HG02623 (cell line): Measurements from ENCODE around the gene DCLK1.

Experiments
- ATAC-seq: cut with Tn5 transposase; IDR thresholded peaks from one replicate; pipeline ENCODE4 v1.9.1; 2021; ENCODE audit warnings: moderate library complexity; ENCODE audit not compliant: unreplicated experiment

Gene DCLK1

GRCh38 chr13:35838356-35838755 lies 292.8 kb downstream of the DCLK1 start:
- no peak for ATAC-seq

DNA sequence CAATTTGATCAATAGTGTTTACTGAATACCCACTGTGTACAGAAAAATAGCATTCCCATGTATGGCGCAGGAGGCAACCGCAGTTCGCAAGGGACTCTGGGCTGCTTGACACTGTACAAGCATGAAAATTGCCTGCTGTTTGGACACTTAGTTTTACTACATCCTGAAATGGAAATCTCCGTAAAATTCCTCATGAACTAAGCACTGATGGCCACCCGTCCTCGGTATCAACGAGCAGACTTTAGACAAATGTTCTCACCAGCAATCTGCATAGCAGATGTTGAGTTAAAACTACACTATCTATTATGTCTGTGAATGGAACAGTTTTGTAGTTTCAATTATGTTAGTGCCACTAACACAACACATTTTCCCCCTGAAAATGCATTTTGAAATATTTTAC lies 294.7 kb downstream of the DCLK1 start:
- ATAC-seq = no peak

- ATAC-seq = no peak
These were observed 295.2 kb downstream of the DCLK1 start for GRCh38 chr13:35835989-35836388.

- ATAC-seq = no peak
These were observed 297.4 kb downstream of the DCLK1 start for GRCh38 chr13:35833608-35834275.

DNA sequence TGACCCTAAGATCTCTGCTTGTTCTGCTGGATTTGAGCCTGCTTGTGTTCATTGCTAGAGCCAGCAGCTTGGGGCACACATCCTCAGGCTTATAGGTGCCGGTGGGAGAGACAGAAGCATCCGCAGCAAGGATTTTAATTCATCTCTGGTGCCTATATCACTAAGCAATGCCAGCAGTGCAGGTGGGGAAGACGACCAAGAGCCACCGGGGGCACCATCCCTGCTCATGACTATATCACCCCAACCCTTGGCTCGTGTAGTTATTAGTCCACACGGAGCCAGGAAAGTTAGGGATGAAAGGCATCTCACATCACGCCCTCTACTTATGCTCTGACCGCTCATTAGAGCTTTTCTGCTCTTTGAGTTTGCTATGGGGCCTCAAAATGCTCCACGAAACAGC lies 298.2 kb downstream of the DCLK1 start:
- ATAC-seq = no peak

DNA sequence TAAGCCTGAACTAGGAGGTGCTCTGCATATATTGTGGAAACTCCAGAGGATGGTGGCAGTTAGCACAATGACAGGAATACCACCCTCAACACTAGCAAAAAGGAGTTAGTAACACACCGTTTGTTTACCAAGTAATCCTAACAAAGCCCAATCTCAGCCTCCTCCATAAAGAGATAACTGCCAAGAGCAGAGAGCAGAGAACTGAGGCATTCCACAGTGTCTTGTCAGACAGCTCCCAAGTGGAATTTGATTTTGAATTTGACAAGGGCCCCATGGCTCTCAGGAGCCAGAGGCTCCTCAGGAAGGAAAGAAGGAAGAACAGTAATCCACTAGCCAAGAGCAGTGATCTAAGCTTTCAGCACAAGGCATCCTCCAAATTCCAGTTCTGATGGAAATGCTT lies 298.6 kb downstream of the DCLK1 start:
- no peak for ATAC-seq

- ATAC-seq = no peak
These were observed 300.2 kb downstream of the DCLK1 start for GRCh38 chr13:35830850-35831450.

- ATAC-seq = no peak
These were observed 304.4 kb downstream of the DCLK1 start for GRCh38 chr13:35826626-35827254.

DNA sequence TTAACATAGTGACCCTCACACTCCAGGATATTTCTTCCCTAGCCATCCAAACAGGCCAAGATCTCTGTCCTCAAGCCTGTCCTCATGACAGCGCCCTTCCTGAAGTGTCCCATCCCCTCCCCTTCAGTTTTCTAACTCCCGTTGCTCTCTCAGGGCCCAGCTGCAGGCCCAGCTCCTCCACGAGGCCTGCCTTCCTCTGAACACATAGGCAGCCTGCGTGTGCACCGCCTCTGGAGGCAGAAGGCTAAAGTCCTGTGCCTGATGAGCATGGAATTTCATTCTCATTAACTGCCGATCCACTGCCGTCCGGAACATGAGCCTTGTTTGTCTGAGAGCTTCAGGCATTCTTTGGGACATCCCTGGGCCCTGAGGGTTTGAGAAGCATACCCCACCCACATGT lies 306.4 kb downstream of the DCLK1 start:
- no peak for ATAC-seq

GRCh38 chr13:35824395-35824794 lies 306.8 kb downstream of the DCLK1 start:
- no peak for ATAC-seq

DNA sequence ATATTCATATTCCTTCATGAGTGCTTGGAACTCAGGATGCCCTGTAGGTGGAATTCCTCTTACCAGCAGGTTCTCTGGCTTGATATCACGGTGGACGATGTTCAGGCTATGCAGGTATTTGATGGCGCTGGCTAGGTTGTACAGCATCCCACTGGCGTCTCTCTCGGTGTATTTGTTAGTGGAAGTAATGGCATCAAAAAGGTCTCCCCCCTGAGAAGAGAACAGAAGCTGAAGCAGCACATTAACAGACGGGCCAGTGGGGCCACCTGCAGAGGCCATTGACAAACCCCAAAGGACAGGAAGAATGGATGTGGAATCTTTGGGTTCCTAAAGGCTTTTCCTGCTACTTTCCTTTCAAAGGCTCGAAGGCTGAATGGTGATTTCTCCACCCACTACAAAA lies 308.5 kb downstream of the DCLK1 start:
- ATAC-seq = no peak

DNA sequence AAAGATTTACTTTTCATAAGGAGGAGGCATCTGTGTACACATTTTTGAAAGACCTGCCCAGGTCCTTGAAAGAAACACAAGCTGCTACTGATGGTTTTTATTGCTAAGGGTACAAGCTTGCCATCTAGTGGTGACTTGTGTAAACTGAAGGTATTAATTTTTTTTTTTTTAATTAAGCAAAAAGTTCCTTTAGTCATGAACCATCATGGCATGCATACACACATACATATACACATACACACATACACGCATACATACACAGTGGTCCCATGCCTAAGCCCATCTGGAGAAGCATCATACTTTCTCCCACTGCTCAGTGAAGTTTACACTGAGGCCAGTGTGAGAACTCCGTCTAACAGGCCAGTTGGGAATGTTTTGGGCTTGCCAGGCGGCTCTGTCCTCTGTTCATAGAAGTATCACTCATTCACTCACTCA lies 312.5 kb downstream of the DCLK1 start:
- no peak for ATAC-seq

DNA sequence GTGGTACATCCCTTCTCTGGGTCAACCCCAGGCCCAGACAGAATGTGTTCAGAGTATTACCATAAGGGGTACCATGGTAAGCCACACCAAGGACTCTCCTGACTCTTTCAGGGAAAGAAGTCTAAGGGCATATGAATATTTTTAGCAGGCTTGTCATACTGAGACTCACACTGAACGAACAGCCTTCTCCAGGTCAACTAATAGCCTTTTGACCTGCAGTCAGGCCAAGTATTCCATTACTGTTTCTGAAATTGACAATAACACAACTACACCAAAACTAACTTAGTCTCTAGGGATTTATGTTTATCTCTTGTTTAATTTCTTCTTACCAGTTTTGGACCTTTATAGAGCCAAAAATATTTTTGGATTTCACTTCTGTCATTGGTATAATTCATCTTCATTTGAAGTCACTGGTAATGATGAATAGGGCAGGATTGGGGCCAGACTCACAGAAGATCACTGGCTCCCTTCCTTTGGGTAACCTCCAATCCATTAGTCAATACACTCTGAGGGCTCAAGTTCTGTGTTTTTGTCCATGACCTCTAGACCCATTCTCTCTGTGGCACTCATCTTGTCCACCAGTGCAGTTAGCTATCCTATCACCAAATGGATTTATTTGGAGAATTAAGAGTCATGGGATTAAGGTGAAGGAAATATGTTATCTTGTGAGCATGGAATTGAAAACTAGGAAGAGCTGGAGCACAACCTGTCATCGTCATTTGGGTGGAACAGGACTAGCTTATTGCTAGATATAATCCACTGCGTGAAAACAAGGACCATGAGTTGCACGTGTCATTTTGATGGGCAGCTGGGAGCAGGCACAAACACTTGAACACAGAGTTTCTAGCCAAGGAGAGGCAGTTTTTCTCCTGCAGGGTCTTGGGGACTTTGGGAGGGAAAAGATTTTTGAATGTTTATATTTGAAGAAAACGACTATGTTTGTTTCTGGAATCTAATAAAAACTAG lies 313.3 kb downstream of the DCLK1 start:
- ATAC-seq = no peak

- ATAC-seq = no peak
These were observed 316.6 kb downstream of the DCLK1 start for GRCh38 chr13:35814605-35815011.

- no peak for ATAC-seq
These were observed 318.4 kb downstream of the DCLK1 start for GRCh38 chr13:35812736-35813135.

- no peak for ATAC-seq
These were observed 320.9 kb downstream of the DCLK1 start for GRCh38 chr13:35810321-35810720.

GRCh38 chr13:35808846-35809245 lies 322.3 kb downstream of the DCLK1 start:
- ATAC-seq = no peak

- ATAC-seq = no peak
These were observed 326.3 kb downstream of the DCLK1 start for GRCh38 chr13:35804901-35805300.

GRCh38 chr13:35797991-35798390 lies 333.2 kb downstream of the DCLK1 start:
- no peak for ATAC-seq

GRCh38 chr13:35797244-35797643 lies 333.9 kb downstream of the DCLK1 start:
- ATAC-seq = no peak

GRCh38 chr13:35796623-35797022 lies 334.6 kb downstream of the DCLK1 start:
- ATAC-seq = no peak
